Stimulated activated CD8-positive, alpha-beta memory T cell treated with anti-CD3 and anti-CD28 coated beads, Interleukin-12 subunit alpha, Interleukin-12 subunit beta, amount 100 ng/mL, for 24 hours (primary cell): ENCODE data around the gene RNF144A.
"Not testable (repeated sequence)": the region's sequence is repeated elsewhere in the genome, so short reads cannot be mapped to it uniquely, and the experiment has no call there.

Experiments
- DNase-seq: peaks from one replicate; pipeline ENCODE4 v3.0.0-alpha.2; 2020; ENCODE audit errors: extremely low read depth

RNF144A gene

DNA sequence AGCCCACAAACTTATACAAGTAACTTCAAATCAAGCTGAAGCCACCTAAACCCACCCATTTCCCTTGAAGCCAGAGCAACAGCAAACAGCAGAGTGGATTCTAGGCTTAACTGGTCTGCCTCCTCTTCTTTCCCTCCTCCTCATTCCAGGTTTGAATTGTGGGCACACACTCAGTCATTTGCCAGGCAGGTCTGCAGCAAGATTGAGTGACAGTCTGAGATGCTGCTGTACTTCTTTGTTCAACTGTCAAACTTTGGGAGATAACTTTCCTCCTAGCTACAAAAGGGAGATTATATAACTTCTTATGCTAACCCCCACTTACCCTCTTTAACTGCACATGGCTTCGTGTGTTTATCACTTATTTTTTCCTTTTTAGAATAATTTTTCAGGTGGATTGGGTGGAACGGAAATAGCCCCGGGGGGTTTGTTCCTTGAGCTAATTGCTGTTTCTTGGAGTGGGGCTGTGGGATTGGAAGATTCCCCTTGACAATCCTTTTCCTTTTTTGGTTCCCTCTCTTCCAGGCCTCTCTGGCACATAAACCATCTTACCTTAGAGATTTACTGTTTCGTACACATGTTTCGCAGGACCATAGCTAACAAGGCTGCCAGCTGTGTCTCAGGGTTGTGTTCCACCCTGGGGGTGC, 55.0 kb downstream of the RNF144A start:
- DNase-seq: no peak

DNA sequence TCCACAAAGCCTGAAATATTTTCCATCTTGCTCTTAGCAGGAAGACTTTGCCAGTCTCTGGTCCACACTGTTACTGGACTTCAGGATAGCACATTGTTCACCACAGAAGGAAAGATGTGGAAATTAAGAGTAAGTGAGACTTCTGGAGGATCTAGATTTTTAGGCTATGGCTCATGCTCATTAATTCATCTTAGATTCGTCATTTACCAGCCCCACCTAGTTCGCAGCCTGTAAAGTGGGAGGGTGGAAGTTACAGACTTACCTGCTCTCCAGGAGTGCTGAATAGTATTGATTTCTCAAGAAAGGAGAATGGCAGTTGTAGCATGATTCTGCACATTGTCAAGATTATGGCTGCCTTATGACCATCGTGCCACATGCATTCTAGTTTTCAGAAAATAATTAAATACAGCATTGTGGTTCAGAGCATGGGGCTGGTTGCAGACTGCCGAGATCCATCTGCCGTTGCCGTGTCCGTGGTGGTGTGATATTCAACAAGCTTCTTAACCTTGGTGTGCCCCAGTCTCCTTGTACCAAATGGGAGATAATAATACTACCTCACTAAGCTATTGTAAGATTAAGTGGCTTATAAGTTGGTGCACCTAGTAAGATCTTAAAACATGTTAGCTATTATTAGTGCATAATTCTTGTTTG, 56.8 kb downstream of the RNF144A start:
- no peak for DNase-seq

GRCh38 chr2:6975988-6976387, 58.8 kb downstream of the RNF144A start:
- DNase-seq: no peak

GRCh38 chr2:6977113-6977741, 60.0 kb downstream of the RNF144A start:
- DNase-seq: no peak

DNA sequence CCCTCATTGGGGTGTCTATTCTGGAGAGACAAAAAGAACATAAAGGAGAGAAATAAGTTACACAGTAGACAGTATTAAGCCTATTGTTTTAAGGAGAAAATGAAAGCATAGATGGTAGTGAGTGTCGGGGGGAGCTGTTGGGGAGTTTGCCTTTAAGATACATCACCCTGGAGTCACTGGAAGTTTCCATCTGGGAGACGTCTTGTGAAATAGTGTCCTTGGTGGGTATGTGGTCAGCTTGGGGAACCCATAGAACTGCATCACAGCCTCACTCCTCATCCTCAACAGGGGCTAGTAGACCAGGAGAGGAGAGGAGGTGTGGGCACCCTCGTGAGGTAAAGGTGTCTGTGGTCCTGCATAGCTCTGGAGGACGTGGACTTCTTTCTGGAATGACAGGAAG, 60.6 kb downstream of the RNF144A start:
- DNase-seq: no peak

DNA sequence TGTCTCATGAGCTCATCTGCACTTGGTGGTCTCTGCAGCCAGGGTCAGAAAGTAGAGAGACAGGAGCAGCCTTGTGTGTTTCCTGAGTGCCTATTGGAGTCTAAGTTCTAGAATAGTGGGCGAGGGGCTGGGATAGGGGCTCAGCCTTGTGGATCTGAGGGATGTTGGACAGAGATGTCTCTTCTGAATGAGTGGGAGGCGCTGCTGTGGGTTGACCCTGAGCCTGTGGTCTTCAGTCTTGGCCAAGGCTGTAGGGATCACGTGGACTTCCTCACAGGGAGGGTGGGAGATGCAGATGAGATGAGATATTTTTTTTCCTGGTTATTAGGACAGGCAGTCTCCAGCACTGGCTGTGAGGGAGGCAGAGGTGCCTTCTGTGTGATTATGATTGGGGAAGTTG, 61.8 kb downstream of the RNF144A start:
- no peak for DNase-seq

DNA sequence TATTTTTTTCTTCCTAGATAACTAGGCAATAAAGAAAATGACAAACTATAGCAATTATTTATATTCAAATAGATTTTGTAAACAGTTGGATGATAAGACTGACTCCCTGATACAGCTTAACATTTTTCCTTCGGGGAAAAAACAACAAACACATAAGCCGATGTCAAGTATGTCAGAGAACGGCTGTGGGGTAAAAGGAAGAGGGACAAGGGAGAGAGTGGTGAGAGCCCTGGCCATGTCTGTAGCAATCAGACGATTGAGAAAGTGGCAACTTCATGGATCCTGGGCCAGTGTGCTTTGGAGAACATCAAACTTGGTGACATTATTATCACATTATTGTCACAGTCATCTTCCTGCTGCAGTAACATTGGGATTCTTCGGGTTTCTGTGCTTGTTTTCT, 65.2 kb downstream of the RNF144A start:
- no peak for DNase-seq

GRCh38 chr2:6982934-6983589, 65.8 kb downstream of the RNF144A start:
- DNase-seq: no peak

DNA sequence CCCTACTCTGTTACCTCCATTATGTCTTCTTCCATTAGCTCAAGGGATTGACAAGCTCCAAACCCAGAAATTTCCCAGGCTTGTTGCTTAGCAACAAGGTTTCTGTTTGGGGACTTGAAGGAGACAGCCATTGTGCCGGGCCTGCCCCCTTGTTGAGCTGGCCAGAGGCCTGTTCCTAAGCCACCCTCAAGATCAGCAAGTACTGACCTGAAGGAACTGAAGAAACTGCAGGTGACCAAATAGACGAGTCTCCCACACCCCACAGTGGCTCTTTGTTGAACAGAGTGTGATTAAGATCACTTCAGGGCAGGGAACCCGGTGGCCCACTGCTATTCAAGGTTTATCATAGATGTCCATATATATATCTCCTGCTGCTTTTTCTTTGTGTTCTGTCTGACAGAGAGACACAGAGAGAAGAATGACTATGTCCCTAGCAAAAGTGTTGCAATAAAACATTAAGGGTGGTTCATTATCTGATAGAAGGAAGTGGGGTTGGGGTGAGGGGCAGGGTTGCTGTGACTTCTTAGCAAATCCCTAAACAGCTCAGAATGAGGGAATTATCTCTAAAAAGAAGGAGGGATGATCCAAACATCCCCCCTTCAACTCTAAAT, 69.2 kb downstream of the RNF144A start:
- no peak for DNase-seq

GRCh38 chr2:6986912-6987361, 69.7 kb downstream of the RNF144A start:
- no peak for DNase-seq

DNA sequence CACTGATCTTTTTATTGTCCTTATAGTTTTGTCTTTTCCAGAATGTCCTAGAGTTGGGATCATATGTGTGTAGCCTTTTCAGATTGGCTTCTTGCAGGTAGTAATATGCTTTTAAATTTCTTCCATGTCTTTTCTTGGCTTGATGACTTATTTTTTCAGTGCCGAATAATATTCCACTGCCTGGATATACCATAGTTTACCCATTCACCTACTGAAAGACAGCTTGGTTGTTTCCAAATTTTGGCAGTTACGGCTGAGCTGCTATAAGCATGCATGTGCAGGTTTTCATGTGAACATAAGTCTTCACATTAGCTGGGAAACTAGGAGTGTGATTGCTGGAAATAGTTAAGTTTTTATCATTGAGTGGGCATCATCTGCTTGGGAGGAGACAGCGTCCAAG, 73.7 kb downstream of the RNF144A start:
- DNase-seq: no peak

GRCh38 chr2:6992794-6993228, 75.6 kb downstream of the RNF144A start:
- no peak for DNase-seq

- no peak for DNase-seq
These were observed 76.0 kb downstream of the RNF144A start for GRCh38 chr2:6993229-6993640.

- DNase-seq: no peak
These were observed 76.7 kb downstream of the RNF144A start for GRCh38 chr2:6993936-6994335.

GRCh38 chr2:6994536-6995128, 77.4 kb downstream of the RNF144A start:
- no peak for DNase-seq

DNA sequence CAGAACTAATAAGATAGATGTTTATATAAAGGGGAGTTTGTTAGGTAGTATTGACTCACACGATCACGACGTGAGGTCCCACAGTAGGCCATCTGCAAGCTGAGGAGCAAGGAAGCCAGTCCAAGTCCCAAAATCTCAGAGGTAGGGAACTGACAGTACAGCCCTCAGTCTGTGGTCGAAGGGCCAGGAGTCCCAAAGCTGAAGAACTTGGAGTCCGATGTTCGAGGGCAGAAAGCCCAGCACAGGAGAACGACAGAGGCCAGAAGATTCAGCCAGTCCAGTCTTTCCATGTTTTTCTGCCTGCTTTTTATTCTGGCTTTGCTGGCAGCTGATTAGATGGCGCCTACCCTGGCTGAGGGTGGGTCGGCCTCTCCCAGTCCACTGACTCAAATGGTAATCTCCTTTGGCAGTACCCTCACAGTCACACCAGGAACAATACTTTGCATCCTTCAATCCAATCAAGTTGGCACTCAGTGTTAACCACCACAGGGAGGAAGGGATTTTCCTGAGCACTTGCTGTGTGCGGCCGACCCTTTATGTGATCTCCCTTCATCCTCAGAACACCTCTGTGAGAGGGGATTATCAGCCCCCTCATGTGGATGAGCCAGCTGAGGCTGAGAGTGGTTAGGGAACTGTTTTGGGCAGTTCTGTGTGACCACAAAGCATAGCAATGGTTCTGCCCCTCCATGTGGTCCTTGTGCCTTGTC, 78.3 kb downstream of the RNF144A start:
- no peak for DNase-seq

GRCh38 chr2:6999211-6999877, 82.1 kb downstream of the RNF144A start:
- no peak for DNase-seq

DNA sequence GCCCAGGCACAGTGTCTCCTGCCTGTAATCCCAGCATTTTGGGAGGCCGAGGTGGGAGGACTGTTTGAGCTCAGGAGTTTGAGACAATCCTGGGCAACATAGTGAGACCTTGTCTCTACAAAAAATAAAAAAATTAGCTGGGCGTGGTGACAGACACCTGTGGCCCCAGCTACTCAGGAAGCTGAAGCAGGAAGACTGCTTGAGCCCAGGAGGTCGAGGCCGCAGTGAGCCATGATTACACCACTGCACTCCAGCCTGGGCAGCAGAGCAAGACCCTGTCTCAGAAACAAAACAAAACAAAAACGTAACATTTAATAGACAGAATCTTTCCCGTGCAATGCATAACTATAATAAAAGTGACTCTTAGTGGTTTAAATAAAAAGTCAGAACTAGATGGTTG, 84.2 kb downstream of the RNF144A start:
- DNase-seq: not testable (repeated sequence)

DNA sequence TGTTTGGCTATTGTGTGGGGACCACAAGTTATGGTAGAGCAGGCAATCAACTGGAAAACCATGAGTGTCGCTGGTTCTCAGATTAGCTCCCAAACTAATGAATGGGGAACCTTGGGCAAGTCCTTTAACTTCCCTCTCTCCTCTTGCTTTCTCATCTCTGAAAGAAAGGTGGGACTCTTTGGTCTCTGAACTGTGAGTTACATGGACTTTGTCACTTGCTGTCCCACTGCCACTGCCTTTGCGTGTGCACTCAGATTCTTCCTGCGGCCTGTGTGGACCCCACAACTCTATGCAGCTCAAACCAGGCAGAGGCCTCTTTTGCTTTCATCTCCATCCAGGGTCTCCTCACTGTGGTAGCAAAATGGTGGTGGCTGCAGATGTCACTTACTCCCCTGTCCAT, 86.7 kb downstream of the RNF144A start:
- DNase-seq: no peak

- no peak for DNase-seq
These were observed 87.4 kb downstream of the RNF144A start for GRCh38 chr2:7004636-7005035.

DNA sequence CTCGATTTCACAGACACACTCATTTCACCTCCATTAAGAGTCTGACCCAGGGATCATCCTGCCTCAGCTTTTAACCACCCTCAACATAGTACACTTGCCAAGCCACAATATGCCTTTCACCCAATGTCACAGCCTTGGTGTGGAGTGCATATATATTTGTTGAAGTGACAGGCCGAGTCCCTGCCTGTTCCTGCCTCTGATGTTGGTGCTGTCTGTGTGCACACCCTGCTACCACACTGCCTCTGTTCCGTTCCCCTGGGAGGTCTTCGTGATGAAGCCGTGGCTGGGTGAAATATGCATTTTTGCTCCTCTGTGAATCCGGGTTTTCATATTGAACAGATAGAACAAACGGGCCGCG, 90.3 kb downstream of the RNF144A start:
- DNase-seq: no peak
